PC-3 (cell line): ENCODE data around the gene ARHGAP12. TPM values are rescaled to one million over a fixed set of nuclear protein-coding genes. Genes with fewer than 3 reads are reported as not detected.
A peak's percentile ranks its signal among the peaks of the same experiment; 100 is the strongest.

Experiments
- ATAC-seq: fragments of 200-7000 bp; cut with Tn5 transposase; 2 replicates; pipeline ENCODE4 v1.9.1; 2020; ENCODE audit warnings: mild to moderate bottlenecking, moderate library complexity
- BruUV-seq: library from RNA; stranded (reverse); fragments of 400-500 nt; replicated peaks from 2 replicates; lab custom pipeline; 2021; lab: Mats Ljungman, UMichigan
- CTCF ChIA-PET: fragments of 300-600 bp; sonication (Branson Sonifier 250); formaldehyde crosslinking; loops from one replicate; lab custom pipeline; 2022; ENCODE audit warnings: antibody characterized with exemption; lab: Charles Lee
- POLR2A ChIA-PET: fragments of 300-600 bp; sonication (Branson Sonifier 250); formaldehyde crosslinking; loops from one replicate; lab custom pipeline; 2022; ENCODE audit warnings: antibody characterized with exemption; ENCODE audit not compliant: unreplicated experiment; lab: Charles Lee
- DNase-seq: peaks from one replicate; pipeline ENCODE4 v3.0.0-alpha.2; 2015
- H2AFZ ChIP-seq: fragments of 300-600 bp; sonication (generic); 2 replicates; pipeline ENCODE4 v1.6.0; 2016; ENCODE audit warnings: antibody characterized with exemption, low read length
- H3F3A ChIP-seq: fragments of 300-600 bp; sonication (generic); one replicate; pipeline ENCODE4 v1.6.0; 2017; ENCODE audit warnings: antibody characterized with exemption, low read length, control low read depth, mild to moderate bottlenecking; ENCODE audit not compliant: unreplicated experiment
- H3K27ac ChIP-seq: fragments of 300-600 bp; sonication (generic); 2 replicates; pipeline ENCODE4 v1.5.1; 2016; ENCODE audit warnings: mild to moderate bottlenecking, low read length
- H3K27me3 ChIP-seq: fragments of 300-600 bp; sonication (generic); 2 replicates; pipeline ENCODE4 v1.6.1; 2016; ENCODE audit warnings: low read length, mixed read lengths
- H3K36me3 ChIP-seq: fragments of 300-600 bp; sonication (generic); 2 replicates; pipeline ENCODE4 v1.6.1; 2016; ENCODE audit warnings: low read depth, mixed run types, low read length, mixed read lengths
- H3K4me1 ChIP-seq: fragments of 300-600 bp; sonication (generic); 2 replicates; pipeline ENCODE4 v1.5.1; 2016; ENCODE audit warnings: low read length; ENCODE audit not compliant: insufficient read depth
- H3K4me2 ChIP-seq: fragments of 300-600 bp; sonication (generic); 2 replicates; pipeline ENCODE4 v1.6.0; 2016; ENCODE audit warnings: low read length
- H3K4me3 ChIP-seq: fragments of 300-600 bp; sonication (generic); 2 replicates; pipeline ENCODE4 v1.5.1; 2016; ENCODE audit warnings: mild to moderate bottlenecking, low read length, mixed read lengths
- H3K79me2 ChIP-seq: fragments of 300-600 bp; sonication (generic); 2 replicates; pipeline ENCODE4 v1.6.1; 2017; ENCODE audit warnings: low read length, mixed read lengths
- H3K9ac ChIP-seq: fragments of 300-600 bp; sonication (generic); 2 replicates; pipeline ENCODE4 v1.6.0; 2016; ENCODE audit warnings: mild to moderate bottlenecking, low read length
- H3K9me2 ChIP-seq: fragments of 300-600 bp; sonication (generic); replicated peaks from 2 replicates; pipeline ENCODE4 v1.6.1; 2016; ENCODE audit warnings: mixed run types, low read length, mixed read lengths
- H3K9me3 ChIP-seq: fragments of 300-600 bp; sonication (generic); 2 replicates; pipeline ENCODE4 v1.6.1; 2016; ENCODE audit warnings: low read length, mixed read lengths
- H4K20me1 ChIP-seq: fragments of 300-600 bp; sonication (generic); 2 replicates; pipeline ENCODE4 v1.6.1; 2016; ENCODE audit warnings: low read length, mixed read lengths
- CTCF ChIP-seq: fragments of 300-600 bp; sonication (generic); conservative IDR thresholded peaks from 2 replicates; pipeline ENCODE4 v1.5.1; 2017; ENCODE audit warnings: antibody characterized with exemption, low read depth, mild to moderate bottlenecking, low read length
- EZH2 ChIP-seq: fragments of 300-600 bp; sonication (generic); IDR thresholded peaks from one replicate; pipeline ENCODE4 v1.6.1; 2017; ENCODE audit warnings: antibody characterized with exemption, mild to moderate bottlenecking, low read length; ENCODE audit not compliant: unreplicated experiment
- EZH2phosphoT487 ChIP-seq: fragments of 300-600 bp; sonication (generic); IDR thresholded peaks from 2 replicates; pipeline ENCODE4 v1.6.1; 2018; ENCODE audit warnings: mild to moderate bottlenecking, antibody characterized with exemption, low read length, borderline replicate concordance
- intact Hi-C: fragments of 100-400 bp; cut with micrococcal nuclease; formaldehyde crosslinking; loops from 2 replicates; pipeline ENCODE4 v1.9.0; 2023
- total RNA-seq: library from RNA; depleted of rRNA; stranded (reverse); fragments of >200 nt; gene quantifications from 2 replicates; pipeline ENCODE4 v1.2.3, GENCODE V29; 2014

Gene ARHGAP12
- total RNA-seq, 1 experiment from 2014 or later, result 16.6 TPM

DNA sequence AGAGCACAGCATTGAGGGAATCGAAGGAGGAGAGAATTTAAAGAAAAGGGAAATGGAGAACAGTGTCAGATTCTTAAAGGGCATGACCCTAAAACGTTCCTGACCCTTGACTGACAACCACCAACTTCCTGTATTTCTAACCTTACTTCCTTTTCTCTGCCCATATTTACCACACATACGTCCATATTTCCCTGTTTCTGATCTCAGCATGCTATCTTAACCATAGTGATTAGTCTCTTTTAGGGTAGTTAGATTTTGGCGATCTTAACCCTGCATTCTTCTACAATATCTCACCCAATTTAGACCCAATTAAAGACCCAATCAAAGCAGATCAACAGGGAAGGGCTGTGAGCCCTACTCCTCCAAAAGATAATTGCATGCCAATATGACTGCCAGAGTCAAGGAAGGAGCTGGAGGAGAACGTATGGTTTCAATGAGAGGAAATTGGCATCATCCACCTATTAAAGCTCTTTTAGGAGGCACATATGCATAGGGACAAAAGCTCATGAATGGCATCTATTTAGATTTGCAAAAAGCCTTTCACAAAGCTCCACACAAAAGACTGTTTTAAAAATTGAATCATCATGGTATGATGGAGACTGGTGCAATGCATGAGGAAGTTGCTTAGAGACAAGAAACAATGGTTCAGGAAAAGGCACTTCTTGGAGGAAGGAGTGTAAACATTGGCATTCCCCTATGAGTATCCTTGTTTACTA is 49.0 kb upstream of the ARHGAP12 start:
- POLR2A ChIA-PET, result no interaction called here
- Histone ChIP-seq H3K36me3 (no peaks in the 10 kb centered on the region), H3K9me3 (no peaks in the 10 kb centered on the region), H3K79me2 (no peaks in the 10 kb centered on the region), H3K27me3 (no peaks in the 10 kb centered on the region), H3K9me2 (no peaks in the 10 kb centered on the region), H3K4me1 (peaks cover 11% of the 10 kb centered on the region), H3K4me3 (no peak overlapping the region), H3K27ac (peak overlapping the region; percentile 42; the same call in 1 of the 2 replicates), H3K4me2 (no peak overlapping the region), H2AFZ (no peak overlapping the region), H3F3A (no peaks in the 10 kb centered on the region), H4K20me1 (no peaks in the 10 kb centered on the region), H3K9ac (no peak overlapping the region)
- TF ChIP-seq EZH2phosphoT487 (no peak), EZH2 (no peak), CTCF (no peak)
- CTCF ChIA-PET, result interaction anchor here (0.5 kb wide), 1 partner anchor 107 kb away, joined by 7 read pairs; no protein-coding TSS in a partner anchor
- BruUV-seq, result no TSS peak
- DNase-seq, result peak; percentile 63
- peak; percentile 81 for ATAC-seq
- intact Hi-C loops, result no loop called here

GRCh38 chr10:31975157-31975765 is 46.6 kb upstream of the ARHGAP12 start:
- ATAC-seq, result no peak
- DNase-seq, result no peak
- TF ChIP-seq CTCF (no peak), EZH2 (no peak), EZH2phosphoT487 (no peak)
- no TSS peak for BruUV-seq
- Histone ChIP-seq H3K4me2 (no peak overlapping the region), H3K27me3 (no peaks in the 10 kb centered on the region), H2AFZ (no peak overlapping the region), H3K36me3 (no peaks in the 10 kb centered on the region), H3K27ac (no peak overlapping the region), H3K4me1 (peaks cover 11% of the 10 kb centered on the region), H3K9me3 (no peaks in the 10 kb centered on the region), H3K9ac (no peak overlapping the region), H3K4me3 (no peak overlapping the region), H4K20me1 (no peaks in the 10 kb centered on the region), H3F3A (no peaks in the 10 kb centered on the region), H3K79me2 (no peaks in the 10 kb centered on the region), H3K9me2 (no peaks in the 10 kb centered on the region)
- ChIA-PET CTCF (interaction anchor here (0.5 kb wide), 1 partner anchor 11 kb away, joined by 3 read pairs; no protein-coding TSS in a partner anchor), POLR2A (no interaction called here)
- intact Hi-C loops, result no loop called here
